H1 (cell line): ENCODE results near the gene ETV1. TPM values are rescaled to one million over a fixed set of nuclear protein-coding genes. Genes with fewer than 3 reads are reported as not detected.
A peak's percentile ranks its signal among the peaks of the same experiment; 100 is the strongest.

Source experiments
- CTCF ChIA-PET: fragments of 300-600 bp; sonication (Branson Sonifier 250); formaldehyde crosslinking; loops from one replicate; lab custom pipeline; 2021; ENCODE audit not compliant: partially characterized antibody; lab: Charles Lee
- POLR2A ChIA-PET: fragments of 300-600 bp; sonication (Branson Sonifier 250); formaldehyde crosslinking; loops from one replicate; lab custom pipeline; 2021; ENCODE audit warnings: inconsistent platforms; ENCODE audit not compliant: partially characterized antibody; lab: Charles Lee
- DNase-seq, 2 experiments: peaks; one replicate each; pipeline versions ENCODE4 v3.0.0 to v3.0.0-alpha.2; 2010 to 2022; ENCODE audit warnings: low spot score in 2 of 2, low read depth in 1 of 2, mixed read lengths in 1 of 2
- FAIRE-seq: peaks from 2 replicates; lab custom pipeline; 2011; peaks lifted over from hg19 to GRCh38; lab: Jason Lieb, UNC
- H2AFZ ChIP-seq: 2 replicates; pipeline ENCODE4 v1.8.1; 2012; ENCODE audit warnings: low read length, inconsistent platforms
- H2AK5ac ChIP-seq: 2 replicates; pipeline ENCODE4 v1.6.1; 2013; ENCODE audit warnings: low read depth, low read length
- H2BK120ac ChIP-seq: replicated peaks from 2 replicates; pipeline ENCODE3; 2013; ENCODE audit warnings: low read depth, low read length, inconsistent platforms
- H2BK12ac ChIP-seq: 2 replicates; pipeline ENCODE4 v1.6.1; 2013; ENCODE audit warnings: low read depth, low read length
- H2BK15ac ChIP-seq: 2 replicates; pipeline ENCODE4 v1.6.1; 2013; ENCODE audit warnings: low read length
- H2BK20ac ChIP-seq: 2 replicates; pipeline ENCODE4 v1.6.1; 2013; ENCODE audit warnings: low read length
- H2BK5ac ChIP-seq: 2 replicates; pipeline ENCODE4 v1.6.1; 2013; ENCODE audit warnings: low read depth, low read length
- H3K14ac ChIP-seq: 2 replicates; pipeline ENCODE4 v1.6.1; 2013; ENCODE audit warnings: inconsistent platforms; ENCODE audit not compliant: insufficient read length
- H3K18ac ChIP-seq: 2 replicates; pipeline ENCODE4 v1.6.1; 2013; ENCODE audit warnings: low read length; ENCODE audit errors: extremely low read depth
- H3K23ac ChIP-seq: 2 replicates; pipeline ENCODE4 v1.6.1; 2013; ENCODE audit warnings: inconsistent platforms; ENCODE audit not compliant: insufficient read length
- H3K23me2 ChIP-seq: 2 replicates; pipeline ENCODE4 v1.6.1; 2013; ENCODE audit warnings: low read depth, low read length
- H3K27ac ChIP-seq: 2 replicates; pipeline ENCODE4 v1.6.1; 2011; ENCODE audit warnings: low read depth, low read length, inconsistent platforms
- H3K27me3 ChIP-seq, 4 experiments: replicated peaks in 1 of 4; 1 replicate in 1 of 4; 2 replicates in 3 of 4; pipeline versions ENCODE4 v1.6.1 to v1.8.1; 2011 to 2013; ENCODE audit warnings: low read length in 3 of 4, mild to moderate bottlenecking in 3 of 4, inconsistent platforms in 2 of 4, mixed read lengths in 2 of 4, moderate library complexity in 1 of 4; ENCODE audit not compliant: control insufficient read depth in 3 of 4, insufficient read depth in 3 of 4; ENCODE audit errors: extremely low read depth in 1 of 4
- H3K36me3 ChIP-seq, 4 experiments: 2 replicates each; pipeline versions ENCODE4 v1.6.1 to v1.8.1; 2011 to 2013; ENCODE audit warnings: mild to moderate bottlenecking in 4 of 4, low read length in 3 of 4, moderate library complexity in 2 of 4, control low read depth in 1 of 4, inconsistent platforms in 1 of 4; ENCODE audit not compliant: insufficient read depth in 4 of 4, control insufficient read depth in 2 of 4
- H3K4ac ChIP-seq: replicated peaks from 2 replicates; pipeline ENCODE3; 2013; ENCODE audit warnings: low read length, low read depth, mixed read lengths, inconsistent platforms; ENCODE audit not compliant: insufficient read length
- H3K4me1 ChIP-seq, 4 experiments: replicated peaks in 1 of 4; 1 replicate in 1 of 4; 2 replicates in 3 of 4; pipeline versions ENCODE4 v1.6.1 to v1.8.1; 2011 to 2013; ENCODE audit warnings: low read length in 3 of 4, inconsistent platforms in 2 of 4, mixed read lengths in 1 of 4; ENCODE audit not compliant: insufficient read depth in 4 of 4, control insufficient read depth in 3 of 4
- H3K4me2 ChIP-seq, 2 experiments: 2 replicates each; pipeline versions ENCODE4 v1.6.1 to v1.8.1; 2011 to 2013; ENCODE audit warnings: low read depth in 2 of 2, low read length in 2 of 2, control low read depth in 1 of 2, inconsistent platforms in 1 of 2, mild to moderate bottlenecking in 1 of 2; ENCODE audit not compliant: insufficient read depth in 1 of 2
- H3K4me3 ChIP-seq, 4 experiments: fragments of 200-600, 300-600 bp in 1 of 4; sonication (generic), shearing (Covaris generic), sonication (Bioruptor Twin) in 1 of 4; 2 replicates each; pipeline versions ENCODE4 v1.5.1 to v1.8.1; 2011 to 2016; ENCODE audit warnings: low read length in 4 of 4, low read depth in 3 of 4, control low read depth in 2 of 4, inconsistent platforms in 2 of 4, mild to moderate bottlenecking in 2 of 4, mixed read lengths in 1 of 4, moderate library complexity in 1 of 4; ENCODE audit not compliant: insufficient read depth in 2 of 4; ENCODE audit errors: extremely low read depth in 1 of 4
- H3K56ac ChIP-seq: replicated peaks from 2 replicates; pipeline ENCODE3; 2013; ENCODE audit warnings: low read depth, mild to moderate bottlenecking, mixed read lengths, low read length, inconsistent platforms; ENCODE audit not compliant: insufficient read length
- H3K79me1 ChIP-seq: 2 replicates; pipeline ENCODE4 v1.6.1; 2013; ENCODE audit warnings: low read depth, low read length, control low read depth
- H3K79me2 ChIP-seq, 2 experiments: 2 replicates each; pipeline versions ENCODE4 v1.6.1 to v1.8.1; 2012 to 2013; ENCODE audit warnings: low read length in 2 of 2, mild to moderate bottlenecking in 2 of 2, inconsistent platforms in 1 of 2; ENCODE audit not compliant: insufficient read depth in 2 of 2, control insufficient read depth in 1 of 2
- H3K9ac ChIP-seq, 4 experiments: replicated peaks in 1 of 4; 1 replicate in 1 of 4; 2 replicates in 3 of 4; pipeline versions ENCODE4 v1.6.1 to v1.8.1; 2011 to 2013; ENCODE audit warnings: low read depth in 3 of 4, low read length in 3 of 4, control low read depth in 2 of 4, mild to moderate bottlenecking in 2 of 4, moderate library complexity in 2 of 4, inconsistent platforms in 1 of 4; ENCODE audit errors: extremely low read depth in 1 of 4
- H3K9me3 ChIP-seq, 2 experiments: 2 replicates each; pipeline versions ENCODE4 v1.6.1 to v1.8.1; 2012 to 2013; ENCODE audit warnings: mild to moderate bottlenecking in 2 of 2, moderate library complexity in 2 of 2, control low read depth in 1 of 2, inconsistent platforms in 1 of 2, low read depth in 1 of 2, low read length in 1 of 2, mixed read lengths in 1 of 2; ENCODE audit not compliant: insufficient read depth in 2 of 2
- H4K20me1 ChIP-seq, 2 experiments: replicated peaks in 1 of 2; 2 replicates each; pipeline versions ENCODE3 to v1.8.1; 2011 to 2013; ENCODE audit warnings: inconsistent platforms in 2 of 2, low read length in 2 of 2, mild to moderate bottlenecking in 1 of 2; ENCODE audit not compliant: insufficient read depth in 2 of 2, control insufficient read depth in 1 of 2
- H4K5ac ChIP-seq: 2 replicates; pipeline ENCODE4 v1.6.1; 2013; ENCODE audit warnings: low read length, low read depth, mixed read lengths, inconsistent platforms; ENCODE audit not compliant: insufficient read length
- H4K8ac ChIP-seq: 2 replicates; pipeline ENCODE4 v1.8.0; 2013; ENCODE audit warnings: mild to moderate bottlenecking, moderate library complexity, low read length, inconsistent platforms; ENCODE audit not compliant: insufficient read depth; ENCODE audit errors: extremely low read depth
- H4K91ac ChIP-seq: replicated peaks from 2 replicates; pipeline ENCODE3; 2013; ENCODE audit warnings: low read length, mixed read lengths, inconsistent platforms; ENCODE audit not compliant: insufficient read length
- CEBPB ChIP-seq: IDR thresholded peaks from 2 replicates; pipeline ENCODE4 v1.6.1; 2012; ENCODE audit warnings: low read depth, low read length
- WGBS, 2 experiments: shearing (Covaris generic) in 1 of 2; methylation state at CpG; one replicate each; pipeline versions ENCODE4 v1.1.6 to v1.1.7; 2013 to 2015; ENCODE audit warnings: low lambda C conversion rate in 2 of 2, mixed read lengths in 2 of 2, inconsistent platforms in 1 of 2, low coverage in 1 of 2, missing lambda C conversion rate in 1 of 2; ENCODE audit not compliant: insufficient replicate concordance in 2 of 2, insufficient coverage in 1 of 2, insufficient read length in 1 of 2; ENCODE audit errors: extremely low coverage in 1 of 2, missing lambda C conversion rate in 1 of 2; 5-methylcytosine and 5-hydroxymethylcytosine counted together
- polyA plus RNA-seq, 7 experiments: library from polyadenylated mRNA; depleted of rRNA in 3 of 7; stranded (reverse) in 5 of 7; unstranded in 2 of 7; fragments of >200 nt in 5 of 7; fragments of 200-250 nt in 2 of 7; gene quantifications; 1 replicate in 5 of 7; 2 replicates in 1 of 7; 4 replicates in 1 of 7; pipeline versions ENCODE4 v1.2.1 to v1.2.3, GENCODE V29; 2011 to 2013; ENCODE audit warnings: missing spikeins in 2 of 7, mixed read lengths in 2 of 7
- total RNA-seq: library from RNA; stranded (reverse); fragmentation: NEBNext Ultra II Directional; extraction: Animal tissue kit (Norgen Biotek cat#: 25700); gene quantifications from 2 replicates; pipeline ENCODE4 v1.2.1, GENCODE V29; 2021

ETV1 gene
- total and polyA plus RNA-seq, 2 of the 8 experiments (the other 6 are each of a cell fraction or from before 2014, with no cell fraction given), result 58.3 to 91.2 TPM

DNA sequence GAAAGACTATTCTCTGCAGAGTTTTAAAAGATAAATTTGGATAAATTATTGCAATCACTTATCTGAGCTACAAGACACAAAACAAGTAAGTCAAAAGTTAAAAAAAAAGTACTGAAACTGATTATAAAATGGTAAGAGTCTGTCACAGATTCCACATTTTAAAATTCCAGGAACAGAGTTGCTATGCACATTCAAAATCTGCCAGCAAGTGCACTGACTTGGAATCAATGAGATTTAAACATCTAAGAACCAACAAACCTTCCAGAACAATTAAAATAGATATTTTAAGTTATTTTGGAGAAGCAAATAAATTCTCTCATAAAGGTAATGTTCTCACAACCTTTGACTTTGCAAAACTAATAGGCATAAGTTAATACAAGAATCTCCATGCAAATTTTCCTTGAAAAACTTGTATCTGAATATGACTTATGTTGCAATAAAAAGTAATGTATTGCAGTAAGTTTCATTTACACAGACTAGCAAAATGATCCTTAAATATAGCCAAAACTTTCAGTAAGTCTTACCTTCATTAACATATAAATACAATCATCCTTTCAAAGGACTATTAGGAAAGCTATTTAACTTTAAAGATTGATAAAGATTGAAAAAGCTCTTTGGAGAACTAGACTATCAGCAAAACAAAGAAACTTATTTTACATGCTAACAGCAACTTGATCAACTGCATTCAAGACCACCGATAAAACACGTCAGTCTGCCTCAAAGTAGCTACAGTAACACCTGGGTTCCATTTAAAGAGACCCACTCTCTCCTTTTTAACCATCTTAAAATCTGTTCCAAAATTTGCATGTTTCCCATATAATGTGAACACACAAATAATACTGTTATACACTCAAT lies 4.4 kb downstream of the ETV1 start:
- Histone ChIP-seq H3K9me3 (no peaks in the 10 kb centered on the region), H3K23ac (no peak overlapping the region), H3K79me1 (no peaks in the 10 kb centered on the region), H3K4me1 (peaks cover 0 to 12% (median 4%) of the 10 kb centered on the region in 4 experiments; a peak in 3 of 7 replicates), H3K36me3 (peaks cover 0 to 7% (median 0%) of the 10 kb centered on the region in 4 experiments; a peak in 1 of 8 replicates), H3K9ac (no peak overlapping the region), H3K14ac (no peak overlapping the region), H2BK15ac (no peak overlapping the region), H4K5ac (peak overlapping the region; percentile 83), H3K27ac (no peak overlapping the region), H3K4me2 (peak overlapping the region; percentile 49 to 63), H2BK5ac (no peak overlapping the region), H4K8ac (no peak overlapping the region), H4K91ac (no peak overlapping the region), H3K27me3 (no peaks in the 10 kb centered on the region), H3K56ac (no peak overlapping the region), H2AFZ (no peak overlapping the region), H3K4ac (no peak overlapping the region), H2BK20ac (no peak overlapping the region), H4K20me1 (no peaks in the 10 kb centered on the region), H2AK5ac (no peak overlapping the region), H2BK120ac (no peak overlapping the region), H3K18ac (no peak overlapping the region), H2BK12ac (no peak overlapping the region), H3K79me2 (peaks cover 0 to 79% of the 10 kb centered on the region in 2 experiments; a peak in 3 of 4 replicates), H3K23me2 (peaks cover 4% of the 10 kb centered on the region), H3K4me3 (peak overlapping the region; percentile 1 to 75 (median 21); a peak in 7 of 8 replicates)
- POLR2A ChIA-PET, result no interaction called here
- CTCF ChIA-PET, result interaction anchor here (0.6 kb wide), 1 partner anchor 207 kb away, joined by 3 read pairs; no protein-coding TSS in a partner anchor
- DNase-seq, result no peak
- FAIRE-seq, result peak; percentile 84
- WGBS, 2 experiments, result 2% methylated on average over 2 of the region's 2 CpGs; no CpG with 5 or more reads in 1 of the 2 experiments
- TF ChIP-seq CEBPB, result 0 out of 2 replicates have a peak, but pooled peaks have one; percentile 13
